Measurements from ENCODE around the gene MRTFA. TPM values are rescaled to one million over a fixed set of nuclear protein-coding genes. Genes with fewer than 3 reads are reported as not detected.

Gene MRTFA
- total RNA-seq, 2 donors from 2014 or later: 71.0 to 104 TPM

DNA sequence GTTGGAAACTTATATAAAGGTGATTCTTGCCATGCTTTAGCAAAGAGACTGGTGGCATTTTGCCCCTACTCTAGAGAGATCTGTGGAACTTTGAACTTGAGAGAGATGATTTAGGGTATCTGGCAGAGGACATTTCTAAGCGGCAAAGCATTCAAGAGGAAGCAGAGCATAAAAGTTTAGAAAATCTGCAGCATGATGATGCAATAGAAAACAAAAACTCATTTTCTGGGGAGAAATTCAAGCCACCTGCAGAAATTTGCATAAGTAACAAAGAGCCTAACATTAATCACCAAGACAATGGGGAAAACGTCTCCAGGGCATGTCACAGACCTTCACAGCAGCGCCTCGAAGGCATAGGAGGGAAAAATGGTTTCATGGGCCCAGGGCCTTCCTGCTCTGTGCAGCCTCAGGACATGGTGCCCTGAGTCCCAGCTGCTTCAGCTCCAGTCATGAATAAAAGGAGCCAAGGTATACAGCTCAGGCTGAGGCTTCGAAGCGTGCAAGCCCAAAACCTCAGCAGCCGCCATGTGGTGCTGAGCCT lies 83.4 kb downstream of the MRTFA start:
- intact Hi-C loops (cut with DNase I): no loop called here
- H3K27me3 ChIP-seq (replicated peaks; ENCODE audit: insufficient read depth): no peaks in the 10 kb centered on the region
- no peaks in the 10 kb centered on the region for H3K4me1 ChIP-seq (replicated peaks)
- H3K36me3 ChIP-seq: no peaks in the 10 kb centered on the region
- TF ChIP-seq POLR2A (IDR thresholded peaks at IDR 0.05) (no peak), POLR2AphosphoS5 (IDR thresholded peaks at IDR 0.05) (no peak)
- TF ChIP-seq, protein P1, sequence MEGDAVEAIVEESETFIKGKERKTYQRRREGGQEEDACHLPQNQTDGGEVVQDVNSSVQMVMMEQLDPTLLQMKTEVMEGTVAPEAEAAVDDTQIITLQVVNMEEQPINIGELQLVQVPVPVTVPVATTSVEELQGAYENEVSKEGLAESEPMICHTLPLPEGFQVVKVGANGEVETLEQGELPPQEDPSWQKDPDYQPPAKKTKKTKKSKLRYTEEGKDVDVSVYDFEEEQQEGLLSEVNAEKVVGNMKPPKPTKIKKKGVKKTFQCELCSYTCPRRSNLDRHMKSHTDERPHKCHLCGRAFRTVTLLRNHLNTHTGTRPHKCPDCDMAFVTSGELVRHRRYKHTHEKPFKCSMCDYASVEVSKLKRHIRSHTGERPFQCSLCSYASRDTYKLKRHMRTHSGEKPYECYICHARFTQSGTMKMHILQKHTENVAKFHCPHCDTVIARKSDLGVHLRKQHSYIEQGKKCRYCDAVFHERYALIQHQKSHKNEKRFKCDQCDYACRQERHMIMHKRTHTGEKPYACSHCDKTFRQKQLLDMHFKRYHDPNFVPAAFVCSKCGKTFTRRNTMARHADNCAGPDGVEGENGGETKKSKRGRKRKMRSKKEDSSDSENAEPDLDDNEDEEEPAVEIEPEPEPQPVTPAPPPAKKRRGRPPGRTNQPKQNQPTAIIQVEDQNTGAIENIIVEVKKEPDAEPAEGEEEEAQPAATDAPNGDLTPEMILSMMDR (IDR thresholded peaks at IDR 0.05): no peak
- WGBS: 85% methylated on average over 7 of the region's 7 CpGs
- no peak overlapping the region for H3K27ac ChIP-seq
- no peak for DNase-seq (ENCODE audit: low spot score)
- no peak overlapping the region for H3K4me3 ChIP-seq
- H3K9me3 ChIP-seq: no peaks in the 10 kb centered on the region

DNA sequence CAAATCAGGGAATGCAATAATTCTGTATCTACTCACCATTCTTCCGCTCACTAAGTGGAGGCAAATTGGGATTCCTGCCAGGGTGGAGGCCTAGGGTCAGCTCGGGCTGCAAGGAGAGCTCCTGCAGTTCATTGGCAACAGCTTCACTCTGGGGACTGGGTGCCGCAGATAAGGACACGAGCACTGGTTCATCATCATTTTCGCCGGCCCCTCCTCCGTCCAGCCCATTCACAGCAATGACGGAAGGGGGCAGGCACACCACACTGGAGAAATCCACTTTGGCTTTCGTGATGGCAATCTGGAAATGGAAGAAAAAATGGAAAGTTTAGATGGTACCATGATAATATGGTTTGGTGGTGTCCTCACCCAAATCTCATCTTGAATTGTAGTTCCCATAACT lies 84.4 kb downstream of the MRTFA start:
- H3K27ac ChIP-seq: no peak overlapping the region
- DNase-seq (ENCODE audit: low spot score): no peak
- H3K27me3 ChIP-seq (replicated peaks; ENCODE audit: insufficient read depth): no peaks in the 10 kb centered on the region
- TF ChIP-seq POLR2A (IDR thresholded peaks at IDR 0.05) (no peak), POLR2AphosphoS5 (IDR thresholded peaks at IDR 0.05) (no peak)
- TF ChIP-seq, protein P1 (IDR thresholded peaks at IDR 0.05): no peak
- intact Hi-C loops (cut with DNase I): no loop called here
- H3K9me3 ChIP-seq: no peaks in the 10 kb centered on the region
- H3K4me1 ChIP-seq (replicated peaks): no peaks in the 10 kb centered on the region
- H3K36me3 ChIP-seq: no peaks in the 10 kb centered on the region
- no peak overlapping the region for H3K4me3 ChIP-seq
- WGBS: 93% methylated on average over 9 of the region's 9 CpGs

DNA sequence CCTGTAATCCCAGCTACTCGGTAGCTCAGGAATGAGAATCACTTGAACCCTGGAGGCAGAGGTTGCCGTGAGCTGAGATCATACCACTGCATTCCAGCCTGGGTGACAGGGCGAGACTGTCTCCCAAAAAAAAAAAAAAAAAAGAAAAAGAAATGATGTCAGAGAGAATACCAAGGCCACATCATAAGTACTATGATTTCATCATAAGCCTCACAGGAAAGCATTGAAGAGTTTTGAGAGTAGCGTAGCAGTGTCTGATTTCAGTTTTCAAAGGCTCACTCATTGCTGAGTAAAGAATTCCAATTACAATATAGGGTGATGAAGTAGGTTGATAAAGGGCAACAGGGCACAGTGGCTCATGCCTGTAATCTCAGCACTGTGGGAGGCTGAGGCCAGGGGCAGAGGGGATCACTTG lies 88.8 kb downstream of the MRTFA start:
- TF ChIP-seq POLR2A (IDR thresholded peaks at IDR 0.05) (no peak), POLR2AphosphoS5 (IDR thresholded peaks at IDR 0.05) (no peak)
- TF ChIP-seq, protein P1 (IDR thresholded peaks at IDR 0.05): no peak
- H3K36me3 ChIP-seq: no peaks in the 10 kb centered on the region
- no peak for DNase-seq (ENCODE audit: low spot score)
- no peak overlapping the region for H3K27ac ChIP-seq
- intact Hi-C loops (cut with DNase I): no loop called here
- no peak overlapping the region for H3K4me3 ChIP-seq
- H3K4me1 ChIP-seq (replicated peaks): no peaks in the 10 kb centered on the region
- H3K27me3 ChIP-seq (replicated peaks; ENCODE audit: insufficient read depth): no peaks in the 10 kb centered on the region
- WGBS: 97% methylated on average over 4 of the region's 4 CpGs
- no peaks in the 10 kb centered on the region for H3K9me3 ChIP-seq

DNA sequence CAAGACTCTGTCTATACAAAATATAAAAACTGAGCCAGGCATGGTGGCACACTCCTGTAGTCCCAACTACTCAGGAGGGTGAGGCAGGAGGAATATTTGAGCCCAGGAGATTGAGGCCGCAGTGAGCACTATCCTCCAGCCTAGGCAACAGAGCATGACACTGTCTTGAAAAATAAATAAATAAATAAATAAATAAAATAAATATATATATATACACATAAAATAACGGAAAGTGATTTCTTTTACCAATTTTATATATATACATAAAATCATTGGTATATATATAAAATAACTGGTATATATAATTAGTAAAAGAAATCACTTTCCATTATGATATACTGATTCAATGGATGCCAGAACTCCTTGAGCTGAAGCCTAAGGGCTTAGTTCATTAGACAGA lies 91.8 kb downstream of the MRTFA start:
- 98% methylated on average over 2 of the region's 2 CpGs for WGBS
- no peak overlapping the region for H3K4me3 ChIP-seq
- no peaks in the 10 kb centered on the region for H3K4me1 ChIP-seq (replicated peaks)
- no peak for DNase-seq (ENCODE audit: low spot score)
- H3K9me3 ChIP-seq: no peaks in the 10 kb centered on the region
- intact Hi-C loops (cut with DNase I): no loop called here
- no peak for TF ChIP-seq POLR2AphosphoS5 (IDR thresholded peaks at IDR 0.05)
- no peaks in the 10 kb centered on the region for H3K27me3 ChIP-seq (replicated peaks; ENCODE audit: insufficient read depth)
- H3K27ac ChIP-seq: no peak overlapping the region
- H3K36me3 ChIP-seq: no peaks in the 10 kb centered on the region

DNA sequence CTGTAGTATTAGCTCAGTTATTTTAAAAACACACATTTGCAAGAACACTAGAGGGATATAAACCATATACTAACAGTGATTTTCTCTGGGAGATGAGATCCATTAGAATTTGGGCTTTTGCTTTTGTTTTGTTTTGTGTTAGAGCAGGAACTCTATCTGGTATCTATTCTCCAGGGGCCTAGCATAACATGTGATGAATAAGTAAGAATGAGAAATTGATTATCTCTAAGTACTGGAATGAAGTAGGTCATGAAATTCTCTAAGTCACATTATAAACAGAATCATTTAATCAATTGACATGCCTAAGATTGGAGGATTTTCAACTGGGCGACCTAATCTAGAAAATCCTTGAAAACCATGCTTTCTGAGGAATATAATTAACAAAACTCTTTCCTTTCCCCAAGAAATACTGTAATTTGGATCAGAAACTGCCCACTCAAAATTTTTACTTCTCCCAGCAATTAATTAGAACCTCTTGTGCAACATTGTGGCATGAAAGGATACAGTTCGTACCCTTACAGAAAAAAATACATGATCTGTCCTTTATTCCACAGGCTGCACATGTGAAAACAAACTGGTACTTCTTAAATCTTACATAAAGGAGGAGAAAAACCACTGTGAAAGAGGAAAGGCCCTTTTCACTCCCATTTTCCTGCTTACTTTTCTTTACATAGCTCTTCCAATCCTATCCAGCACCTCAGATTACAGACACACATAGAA lies 93.5 kb downstream of the MRTFA start:
- TF ChIP-seq, protein P1 (IDR thresholded peaks at IDR 0.05): no peak
- TF ChIP-seq POLR2AphosphoS5 (IDR thresholded peaks at IDR 0.05): no peak
- TF ChIP-seq POLR2A (IDR thresholded peaks at IDR 0.05): no peak
- no peaks in the 10 kb centered on the region for H3K36me3 ChIP-seq
- H3K27me3 ChIP-seq (replicated peaks; ENCODE audit: insufficient read depth): no peaks in the 10 kb centered on the region
- no peak for DNase-seq (ENCODE audit: low spot score)
- 87% methylated on average over 2 of the region's 2 CpGs for WGBS
- no peaks in the 10 kb centered on the region for H3K9me3 ChIP-seq
- H3K4me3 ChIP-seq: no peak overlapping the region
- H3K4me1 ChIP-seq (replicated peaks): no peaks in the 10 kb centered on the region
- intact Hi-C loops (cut with DNase I): no loop called here
- H3K27ac ChIP-seq: no peak overlapping the region

Data from prostate gland (tissue), 2 donors.